Suprapubic skin (tissue), 4 donors: ENCODE data around the gene LRRC55.

Source experiments
- EP300 ChIP-seq: sonication (generic); formaldehyde crosslinking; IDR thresholded peaks from one replicate; pipeline ENCODE4 v1.6.1; 2017; ENCODE audit warnings: antibody characterized with exemption
- POLR2A ChIP-seq, 2 donors: fragments of 450-650 bp; IDR thresholded peaks; one replicate each; pipeline ENCODE4 v1.6.1; 2017; ENCODE audit warnings: antibody characterized with exemption in 2 of 2, mild to moderate bottlenecking in 2 of 2, moderate library complexity in 2 of 2
- POLR2AphosphoS5 ChIP-seq, 3 donors: sonication (generic); formaldehyde crosslinking; IDR thresholded peaks; one replicate each; pipeline ENCODE4 v1.6.1; 2017; ENCODE audit warnings: antibody characterized with exemption in 3 of 3
- TF ChIP-seq, protein P1 (sequence below), 2 donors: fragments of 200-600 bp in 1 of 2; fragments of 450-650 bp in 1 of 2; sonication (generic) in 1 of 2; IDR thresholded peaks; one replicate each; pipeline ENCODE4 v1.5.1; 2016 to 2019; ENCODE audit warnings: antibody characterized with exemption in 2 of 2, mild to moderate bottlenecking in 1 of 2, moderate library complexity in 1 of 2

DNA sequence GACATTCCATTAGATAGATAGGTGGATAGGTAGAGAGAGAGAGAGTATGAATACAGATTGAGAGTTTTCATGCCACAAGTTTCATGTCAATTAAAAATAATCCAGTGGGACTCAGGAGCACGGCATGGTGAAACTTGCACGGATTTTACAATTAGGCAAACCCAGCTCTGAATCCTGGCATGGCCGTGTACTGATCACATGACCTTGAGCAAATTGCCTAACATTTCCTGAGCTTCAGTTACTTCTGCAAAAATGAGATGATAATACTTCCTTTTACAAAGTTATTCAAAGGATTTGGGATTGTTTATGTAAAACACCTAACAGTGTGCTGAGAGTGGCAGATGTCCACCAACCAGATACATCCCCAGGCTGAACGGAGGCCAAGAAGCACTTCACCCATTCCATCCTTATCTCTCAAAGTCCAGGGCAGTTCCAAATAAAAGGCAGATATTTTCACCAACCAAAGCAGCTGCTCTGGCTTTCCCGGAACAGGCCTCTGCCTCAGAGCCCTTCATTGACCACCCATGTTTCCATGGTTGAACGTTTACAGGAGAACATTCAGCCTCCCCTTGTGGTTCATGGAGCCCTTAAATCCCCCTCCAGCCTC, 37.4 kb downstream of the LRRC55 start:
- TF ChIP-seq, protein P1, sequence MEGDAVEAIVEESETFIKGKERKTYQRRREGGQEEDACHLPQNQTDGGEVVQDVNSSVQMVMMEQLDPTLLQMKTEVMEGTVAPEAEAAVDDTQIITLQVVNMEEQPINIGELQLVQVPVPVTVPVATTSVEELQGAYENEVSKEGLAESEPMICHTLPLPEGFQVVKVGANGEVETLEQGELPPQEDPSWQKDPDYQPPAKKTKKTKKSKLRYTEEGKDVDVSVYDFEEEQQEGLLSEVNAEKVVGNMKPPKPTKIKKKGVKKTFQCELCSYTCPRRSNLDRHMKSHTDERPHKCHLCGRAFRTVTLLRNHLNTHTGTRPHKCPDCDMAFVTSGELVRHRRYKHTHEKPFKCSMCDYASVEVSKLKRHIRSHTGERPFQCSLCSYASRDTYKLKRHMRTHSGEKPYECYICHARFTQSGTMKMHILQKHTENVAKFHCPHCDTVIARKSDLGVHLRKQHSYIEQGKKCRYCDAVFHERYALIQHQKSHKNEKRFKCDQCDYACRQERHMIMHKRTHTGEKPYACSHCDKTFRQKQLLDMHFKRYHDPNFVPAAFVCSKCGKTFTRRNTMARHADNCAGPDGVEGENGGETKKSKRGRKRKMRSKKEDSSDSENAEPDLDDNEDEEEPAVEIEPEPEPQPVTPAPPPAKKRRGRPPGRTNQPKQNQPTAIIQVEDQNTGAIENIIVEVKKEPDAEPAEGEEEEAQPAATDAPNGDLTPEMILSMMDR (IDR thresholded peaks at IDR 0.05): no peak
- no peak for TF ChIP-seq EP300
- TF ChIP-seq POLR2AphosphoS5 (IDR thresholded peaks at IDR 0.05): no peak
- no peak for TF ChIP-seq POLR2A (IDR thresholded peaks at IDR 0.05)
